Measurements from ENCODE around the gene SLC4A1AP. TPM values are rescaled to one million over a fixed set of nuclear protein-coding genes. Genes with fewer than 3 reads are reported as not detected.
A peak's percentile ranks its signal among the peaks of the same experiment; 100 is the strongest.

SLC4A1AP gene
- total RNA-seq, 1 experiment from 2014 or later = 20.8 TPM

DNA sequence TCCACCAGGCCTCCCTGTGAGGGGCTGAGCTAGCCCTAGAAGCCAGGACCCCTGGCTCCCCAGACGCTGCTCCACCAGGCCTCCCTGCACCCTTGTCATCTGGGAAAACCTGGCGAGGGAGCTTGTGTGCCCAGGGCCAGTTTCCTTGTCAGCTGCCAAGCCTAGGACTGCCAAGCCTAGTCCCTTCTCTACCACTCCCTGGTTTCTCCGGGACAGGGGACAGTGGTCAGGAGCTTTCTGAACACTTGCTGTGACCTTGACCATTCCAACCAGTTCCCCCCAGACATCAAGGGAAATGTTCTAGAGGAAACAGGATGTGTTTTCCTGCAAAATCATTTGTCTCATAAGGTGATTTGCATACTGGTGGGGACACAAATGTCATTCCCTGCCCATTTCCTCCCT, 66.6 kb downstream of the SLC4A1AP start:
- no peaks in the 10 kb centered on the region for H3K27me3 Mint-ChIP-seq (ENCODE audit: low read depth)
- H4K8ac ChIP-seq (replicated peaks; ENCODE audit: insufficient read length, low read depth, low read length) = no peak overlapping the region
- H3K27ac ChIP-seq (ENCODE audit: insufficient read length, low read depth, low read length) = no peak overlapping the region
- no peak overlapping the region for H3K56ac ChIP-seq (ENCODE audit: insufficient read length, low read depth, low read length)
- no peaks in the 10 kb centered on the region for H3K9me3 Mint-ChIP-seq
- no peak overlapping the region for H3K18ac ChIP-seq (ENCODE audit: insufficient read length, low read depth, low read length)
- H2BK12ac ChIP-seq (ENCODE audit: insufficient read length, low read depth, low read length) = no peak overlapping the region
- TF ChIP-seq, protein P1, sequence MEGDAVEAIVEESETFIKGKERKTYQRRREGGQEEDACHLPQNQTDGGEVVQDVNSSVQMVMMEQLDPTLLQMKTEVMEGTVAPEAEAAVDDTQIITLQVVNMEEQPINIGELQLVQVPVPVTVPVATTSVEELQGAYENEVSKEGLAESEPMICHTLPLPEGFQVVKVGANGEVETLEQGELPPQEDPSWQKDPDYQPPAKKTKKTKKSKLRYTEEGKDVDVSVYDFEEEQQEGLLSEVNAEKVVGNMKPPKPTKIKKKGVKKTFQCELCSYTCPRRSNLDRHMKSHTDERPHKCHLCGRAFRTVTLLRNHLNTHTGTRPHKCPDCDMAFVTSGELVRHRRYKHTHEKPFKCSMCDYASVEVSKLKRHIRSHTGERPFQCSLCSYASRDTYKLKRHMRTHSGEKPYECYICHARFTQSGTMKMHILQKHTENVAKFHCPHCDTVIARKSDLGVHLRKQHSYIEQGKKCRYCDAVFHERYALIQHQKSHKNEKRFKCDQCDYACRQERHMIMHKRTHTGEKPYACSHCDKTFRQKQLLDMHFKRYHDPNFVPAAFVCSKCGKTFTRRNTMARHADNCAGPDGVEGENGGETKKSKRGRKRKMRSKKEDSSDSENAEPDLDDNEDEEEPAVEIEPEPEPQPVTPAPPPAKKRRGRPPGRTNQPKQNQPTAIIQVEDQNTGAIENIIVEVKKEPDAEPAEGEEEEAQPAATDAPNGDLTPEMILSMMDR (conservative IDR thresholded peaks at IDR 0.05) = no peak
- H3K9ac ChIP-seq (ENCODE audit: extremely low read depth, insufficient read length, low read length) = no peak overlapping the region
- H2AFZ ChIP-seq (ENCODE audit: low read length) = no peak overlapping the region
- peak overlapping the region in 1 of 3 experiments; percentile 76; a peak in 1 of 7 replicates for H3K27ac Mint-ChIP-seq
- no peaks in the 10 kb centered on the region; the same call in 1 of the 2 replicates for H3K27me3 ChIP-seq (ENCODE audit: insufficient read depth, low read length)
- no peak overlapping the region for H3K23ac ChIP-seq (ENCODE audit: insufficient read length, low read depth, low read length)
- no peak overlapping the region for H2BK20ac ChIP-seq (ENCODE audit: low read depth, low read length, poor library complexity, severe bottlenecking)
- no peak overlapping the region for H3K4me3 Mint-ChIP-seq
- peaks cover 4% of the 10 kb centered on the region for H3K23me2 ChIP-seq (ENCODE audit: insufficient read length, low read depth, low read length, poor library complexity, severe bottlenecking)
- no peak overlapping the region for H2BK5ac ChIP-seq (ENCODE audit: insufficient read length, low read length)
- no peaks in the 10 kb centered on the region; the same call in 1 of the 2 replicates for H3K4me1 ChIP-seq (ENCODE audit: insufficient read depth, low read length)
- WGBS (ENCODE audit: extremely low coverage, insufficient read length, low lambda C conversion rate) = no CpG with 5 or more reads among the region's 3 CpGs
- H2AK5ac ChIP-seq (ENCODE audit: insufficient read length, low read length) = no peak overlapping the region
- peaks cover 8 to 9% of the 10 kb centered on the region in 2 experiments for H3K4me1 Mint-ChIP-seq
- H4K5ac ChIP-seq (ENCODE audit: insufficient read length, low read depth, low read length) = no peak overlapping the region
- H4K20me1 ChIP-seq (ENCODE audit: control insufficient read depth, insufficient read depth, insufficient read length) = no peaks in the 10 kb centered on the region
- H4K91ac ChIP-seq (ENCODE audit: insufficient read length, low read depth, low read length) = no peak overlapping the region
- no peaks in the 10 kb centered on the region for H3K79me1 ChIP-seq (ENCODE audit: insufficient read depth, low read depth, low read length, poor library complexity, severe bottlenecking)
- H3K4ac ChIP-seq (ENCODE audit: low read depth, low read length) = no peak overlapping the region
- no peak overlapping the region for H3K14ac ChIP-seq (ENCODE audit: insufficient read depth, low read length)
- no peak overlapping the region for H3K4me2 ChIP-seq (ENCODE audit: insufficient read depth, insufficient read length, low read length)
- no peak overlapping the region for H2BK15ac ChIP-seq (ENCODE audit: low read depth, low read length)
- no peak for DNase-seq
- H2BK120ac ChIP-seq (ENCODE audit: low read depth, low read length, poor library complexity, severe bottlenecking) = no peak overlapping the region
- H3K36me3 Mint-ChIP-seq (ENCODE audit: insufficient read depth in 1 of 3, low read depth in 3 of 3) = no peaks in the 10 kb centered on the region
- H3K79me2 ChIP-seq (ENCODE audit: insufficient read depth, low read length) = no peaks in the 10 kb centered on the region
- no peaks in the 10 kb centered on the region for H3K9me3 ChIP-seq (ENCODE audit: control insufficient read depth, low read depth, low read length)
- H3T11ph ChIP-seq (ENCODE audit: low read length) = no peak overlapping the region

All from H9 (cell line).